Fibroblast of the aortic adventitia (primary cell): Measurements from ENCODE around the gene GLCE. TPM values are rescaled to one million over a fixed set of nuclear protein-coding genes. Genes with fewer than 3 reads are reported as not detected.

Experiments
- DNase-seq: peaks from one replicate; pipeline ENCODE4 v3.0.0-alpha.2; 2010; ENCODE audit warnings: low read depth
- H3K4me3 ChIP-seq: 2 replicates; pipeline ENCODE4 v1.5.1; 2011; ENCODE audit warnings: low read depth, mild to moderate bottlenecking, control low read depth, low read length, moderate library complexity
- total RNA-seq: library from RNA; depleted of rRNA; stranded (reverse); fragments of >200 nt; gene quantifications from 2 replicates; pipeline ENCODE4 v1.2.3, GENCODE V29; 2012; ENCODE audit warnings: low replicate concordance
- TF ChIP-seq, protein P1 (sequence below): IDR thresholded peaks from 2 replicates; pipeline ENCODE4 v1.5.1; 2011; ENCODE audit warnings: mild to moderate bottlenecking, low read length, control low read depth, inconsistent platforms; ENCODE audit not compliant: insufficient read depth

GLCE gene
- total RNA-seq, 1 donor = 24.4 TPM

DNA sequence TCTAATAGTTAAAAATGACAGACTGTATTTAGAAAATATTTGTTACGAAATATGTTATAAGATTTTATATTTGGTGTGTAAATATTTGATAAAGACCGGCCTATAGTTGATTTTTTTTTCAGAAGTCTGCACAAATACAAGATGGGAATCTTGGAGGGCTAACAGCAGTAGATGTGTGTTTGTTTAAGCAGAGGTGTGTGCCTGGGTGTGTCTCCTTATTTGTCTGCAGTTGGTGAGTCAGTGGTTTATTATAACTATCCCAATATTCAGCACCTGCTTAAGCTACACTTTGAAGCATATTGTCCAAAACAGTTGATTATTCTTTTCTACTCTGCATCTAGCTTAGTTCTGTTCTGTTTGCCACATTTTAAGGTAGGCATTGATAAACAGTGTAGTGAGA is 12.4 kb downstream of the GLCE start:
- H3K4me3 ChIP-seq = no peak overlapping the region
- TF ChIP-seq, protein P1, sequence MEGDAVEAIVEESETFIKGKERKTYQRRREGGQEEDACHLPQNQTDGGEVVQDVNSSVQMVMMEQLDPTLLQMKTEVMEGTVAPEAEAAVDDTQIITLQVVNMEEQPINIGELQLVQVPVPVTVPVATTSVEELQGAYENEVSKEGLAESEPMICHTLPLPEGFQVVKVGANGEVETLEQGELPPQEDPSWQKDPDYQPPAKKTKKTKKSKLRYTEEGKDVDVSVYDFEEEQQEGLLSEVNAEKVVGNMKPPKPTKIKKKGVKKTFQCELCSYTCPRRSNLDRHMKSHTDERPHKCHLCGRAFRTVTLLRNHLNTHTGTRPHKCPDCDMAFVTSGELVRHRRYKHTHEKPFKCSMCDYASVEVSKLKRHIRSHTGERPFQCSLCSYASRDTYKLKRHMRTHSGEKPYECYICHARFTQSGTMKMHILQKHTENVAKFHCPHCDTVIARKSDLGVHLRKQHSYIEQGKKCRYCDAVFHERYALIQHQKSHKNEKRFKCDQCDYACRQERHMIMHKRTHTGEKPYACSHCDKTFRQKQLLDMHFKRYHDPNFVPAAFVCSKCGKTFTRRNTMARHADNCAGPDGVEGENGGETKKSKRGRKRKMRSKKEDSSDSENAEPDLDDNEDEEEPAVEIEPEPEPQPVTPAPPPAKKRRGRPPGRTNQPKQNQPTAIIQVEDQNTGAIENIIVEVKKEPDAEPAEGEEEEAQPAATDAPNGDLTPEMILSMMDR = no peak
- DNase-seq = no peak

DNA sequence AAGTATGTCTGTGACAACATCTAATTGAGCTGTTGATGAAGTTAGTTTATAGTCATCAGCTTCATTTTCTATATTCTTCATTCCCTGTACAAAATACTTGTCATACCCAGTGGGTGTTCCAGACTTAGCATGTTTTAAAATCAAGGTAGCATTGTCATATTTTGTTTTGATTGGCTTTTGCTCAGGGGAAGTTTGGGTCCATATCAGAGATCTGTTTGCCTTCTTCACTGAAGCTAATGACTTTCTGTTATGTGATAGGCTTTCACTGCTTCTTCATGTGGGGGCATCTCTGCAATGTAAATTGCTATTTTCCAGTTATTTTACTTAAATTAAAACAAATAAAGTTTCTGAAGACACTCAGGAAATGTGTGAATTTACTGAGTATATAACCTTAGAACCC is 15.1 kb downstream of the GLCE start:
- no peak for DNase-seq
- TF ChIP-seq, protein P1 = no peak
- H3K4me3 ChIP-seq = no peak overlapping the region

DNA sequence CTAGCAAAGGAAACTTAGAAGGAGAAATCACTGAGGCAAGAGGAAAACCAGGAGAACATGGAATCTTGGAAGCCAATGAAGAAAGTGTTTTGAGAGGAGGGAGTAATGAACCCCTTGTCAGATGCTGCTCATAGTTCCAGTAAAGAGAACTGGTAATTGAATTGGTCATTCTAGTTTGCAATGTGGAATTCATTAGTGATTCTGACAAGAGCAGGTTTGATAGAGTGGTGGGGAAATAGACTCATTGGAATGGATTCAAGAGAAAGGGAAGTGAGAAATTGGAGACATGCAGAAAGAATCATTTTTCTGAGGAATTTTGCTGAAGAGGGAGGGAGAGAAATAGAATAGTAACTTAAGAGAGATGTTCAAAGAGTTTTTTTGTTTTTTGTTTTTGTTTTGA is 21.0 kb downstream of the GLCE start:
- TF ChIP-seq, protein P1 = no peak
- peak; percentile 30 for DNase-seq
- no peak overlapping the region for H3K4me3 ChIP-seq

DNA sequence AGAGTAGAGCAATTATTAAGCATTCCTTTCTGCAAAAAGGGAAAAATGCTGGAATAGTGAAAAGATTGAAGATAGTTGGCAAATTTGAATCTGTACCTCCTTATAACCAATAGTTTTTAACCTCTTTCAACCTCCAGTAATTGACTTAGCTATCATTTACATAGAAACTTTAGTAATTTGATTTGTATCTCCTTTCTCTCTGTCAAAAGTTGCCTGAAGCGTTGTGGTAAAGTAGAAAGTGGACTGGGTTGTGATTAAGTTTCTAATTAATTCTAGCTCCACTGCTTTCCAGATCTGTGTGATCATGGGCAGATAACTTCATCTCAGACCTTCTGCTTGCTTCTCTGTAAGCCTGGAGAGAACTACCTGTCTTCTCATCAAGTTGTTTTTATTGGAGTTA is 24.8 kb downstream of the GLCE start:
- no peak overlapping the region for H3K4me3 ChIP-seq
- no peak for DNase-seq
- TF ChIP-seq, protein P1 = no peak

DNA sequence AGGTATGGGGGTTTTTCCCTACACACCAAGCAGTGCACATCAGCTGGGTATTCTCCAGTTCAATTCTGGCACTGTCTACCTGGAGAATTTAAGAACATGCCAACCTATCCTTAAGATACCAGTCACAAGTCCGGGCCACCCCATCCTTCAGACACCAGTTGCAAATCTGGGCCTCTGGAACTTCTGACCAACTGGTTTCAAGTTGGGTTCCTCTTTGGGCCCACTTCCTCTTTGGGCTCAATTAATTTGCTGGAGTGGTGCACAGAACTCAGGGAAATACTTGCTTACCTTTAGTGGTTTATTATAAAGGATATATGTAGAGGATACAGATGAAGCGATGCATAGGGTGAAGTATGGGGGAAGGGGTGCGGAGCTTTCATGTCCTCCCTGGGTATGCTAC is 25.3 kb downstream of the GLCE start:
- H3K4me3 ChIP-seq = no peak overlapping the region
- TF ChIP-seq, protein P1 = no peak
- DNase-seq = no peak

DNA sequence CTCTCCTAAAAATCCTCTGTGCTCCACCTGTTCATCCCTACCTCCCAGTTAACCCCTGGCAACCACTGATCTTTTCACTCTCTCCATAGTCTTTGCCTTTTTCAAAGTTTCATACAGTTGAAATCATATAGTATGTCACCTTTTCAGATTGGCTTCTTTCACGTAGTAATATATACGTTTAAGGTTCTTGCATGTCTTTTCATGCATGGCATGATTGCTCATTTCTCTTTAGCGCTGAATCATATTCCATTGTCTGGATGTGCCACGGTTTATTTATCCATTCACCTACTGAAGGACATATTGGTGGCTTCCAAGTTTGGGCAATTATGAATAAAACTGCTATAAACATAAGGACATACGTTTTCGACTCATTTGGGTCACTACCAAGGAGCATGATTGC is 28.7 kb downstream of the GLCE start:
- TF ChIP-seq, protein P1 = no peak
- H3K4me3 ChIP-seq = no peak overlapping the region
- no peak for DNase-seq

DNA sequence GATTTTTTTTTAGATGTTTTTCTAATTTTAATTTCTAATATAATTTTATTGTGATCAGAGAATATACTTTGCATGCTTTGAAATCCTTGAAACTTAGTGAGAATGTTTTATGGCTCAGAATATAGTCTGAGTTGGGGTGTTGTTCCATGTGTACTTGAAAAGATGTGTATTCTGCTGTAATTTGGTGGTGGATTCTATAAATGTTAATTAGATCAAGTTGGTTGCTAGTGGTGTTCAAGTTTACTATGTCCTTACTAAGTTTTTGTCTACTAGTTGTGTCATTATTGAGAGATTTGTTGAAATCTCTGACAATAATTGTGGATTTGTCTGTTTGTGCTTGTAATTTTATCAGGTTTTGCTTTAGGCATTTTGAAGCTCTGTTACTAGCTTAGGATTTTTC is 29.7 kb downstream of the GLCE start:
- no peak for DNase-seq
- TF ChIP-seq, protein P1 = no peak
- H3K4me3 ChIP-seq = no peak overlapping the region
